PC-9 (cell line): ENCODE results near the gene C5orf15. TPM values are rescaled to one million over a fixed set of nuclear protein-coding genes. Genes with fewer than 3 reads are reported as not detected.

Experiments used
- BruUV-seq: library from RNA; stranded (reverse); fragments of 400-500 nt; replicated peaks from 2 replicates; lab custom pipeline; 2021; lab: Mats Ljungman, UMichigan
- CTCF ChIA-PET: fragments of 300-600 bp; sonication (Branson Sonifier 250); formaldehyde crosslinking; loops from one replicate; lab custom pipeline; 2022; ENCODE audit warnings: antibody characterized with exemption; lab: Charles Lee
- POLR2A ChIA-PET: fragments of 300-600 bp; sonication (Branson Sonifier 250); formaldehyde crosslinking; loops from one replicate; lab custom pipeline; 2022; ENCODE audit warnings: antibody characterized with exemption; ENCODE audit not compliant: unreplicated experiment; lab: Charles Lee
- DNase-seq, 2 experiments: peaks; one replicate each; pipeline versions ENCODE4 v3.0.0 to v3.0.0-alpha.2; 2015 to 2022; ENCODE audit warnings: mixed read lengths in 1 of 2
- H2AFZ ChIP-seq: fragments of 200-600 bp; sonication (generic); 2 replicates; pipeline ENCODE4 v1.8.1; 2017; ENCODE audit warnings: antibody characterized with exemption
- H3F3A ChIP-seq: fragments of 200-600 bp; sonication (generic); 2 replicates; pipeline ENCODE4 v1.8.1; 2017; ENCODE audit warnings: antibody characterized with exemption, mild to moderate bottlenecking, low read depth; ENCODE audit not compliant: insufficient read depth
- H3K27ac ChIP-seq: fragments of 200-600 bp; sonication (generic); 2 replicates; pipeline ENCODE4 v1.6.1; 2016; ENCODE audit warnings: mixed run types
- H3K27me3 ChIP-seq: fragments of 200-600 bp; sonication (generic); 2 replicates; pipeline ENCODE4 v1.6.1; 2016; ENCODE audit warnings: low read depth, mixed run types; ENCODE audit not compliant: insufficient read depth
- H3K36me3 ChIP-seq: fragments of 200-600 bp; sonication (generic); 2 replicates; pipeline ENCODE4 v1.6.1; 2016; ENCODE audit warnings: low read depth, mixed run types
- H3K4me1 ChIP-seq: fragments of 200-600 bp; sonication (generic); replicated peaks from 2 replicates; pipeline ENCODE4 v1.6.1; 2016; ENCODE audit warnings: mixed run types; ENCODE audit not compliant: insufficient read depth
- H3K4me2 ChIP-seq: fragments of 200-600 bp; sonication (generic); 2 replicates; pipeline ENCODE4 v1.6.1; 2017; ENCODE audit warnings: mixed run types
- H3K4me3 ChIP-seq: fragments of 200-600 bp; sonication (generic); 2 replicates; pipeline ENCODE4 v1.6.1; 2016; ENCODE audit warnings: mixed run types
- H3K79me2 ChIP-seq: fragments of 200-600 bp; sonication (generic); 2 replicates; pipeline ENCODE4 v1.6.1; 2017; ENCODE audit warnings: low read depth, mixed run types
- H3K9me2 ChIP-seq: fragments of 200-600 bp; sonication (generic); 2 replicates; pipeline ENCODE4 v1.8.1; 2017; ENCODE audit warnings: mild to moderate bottlenecking; ENCODE audit not compliant: insufficient read depth
- H3K9me3 ChIP-seq: fragments of 200-600 bp; sonication (generic); 2 replicates; pipeline ENCODE4 v1.8.1; 2016; ENCODE audit warnings: low read depth; ENCODE audit not compliant: insufficient read depth
- H4K20me1 ChIP-seq: fragments of 200-600 bp; sonication (generic); 2 replicates; pipeline ENCODE4 v1.8.1; 2017; ENCODE audit not compliant: insufficient read depth
- EZH2 ChIP-seq: fragments of 200-600 bp; sonication (generic); IDR thresholded peaks from 2 replicates; pipeline ENCODE4 v1.8.0; 2017; ENCODE audit warnings: antibody characterized with exemption, low read depth
- intact Hi-C: fragments of 100-400 bp; cut with micrococcal nuclease; formaldehyde crosslinking; loops from one replicate; pipeline ENCODE4 v1.10.0; 2022; ENCODE audit not compliant: unreplicated experiment
- total RNA-seq: library from RNA; stranded (reverse); gene quantifications from 2 replicates; pipeline ENCODE4 v1.2.3, GENCODE V29; 2021
- TF ChIP-seq, protein P1 (sequence below): fragments of 200-600 bp; sonication (generic); conservative IDR thresholded peaks from 2 replicates; pipeline ENCODE4 v1.6.1; 2017; ENCODE audit warnings: mixed run types, antibody characterized with exemption, mild to moderate bottlenecking, moderate library complexity

The C5orf15 gene
- total RNA-seq, 1 experiment from 2014 or later, result 45.0 TPM

DNA sequence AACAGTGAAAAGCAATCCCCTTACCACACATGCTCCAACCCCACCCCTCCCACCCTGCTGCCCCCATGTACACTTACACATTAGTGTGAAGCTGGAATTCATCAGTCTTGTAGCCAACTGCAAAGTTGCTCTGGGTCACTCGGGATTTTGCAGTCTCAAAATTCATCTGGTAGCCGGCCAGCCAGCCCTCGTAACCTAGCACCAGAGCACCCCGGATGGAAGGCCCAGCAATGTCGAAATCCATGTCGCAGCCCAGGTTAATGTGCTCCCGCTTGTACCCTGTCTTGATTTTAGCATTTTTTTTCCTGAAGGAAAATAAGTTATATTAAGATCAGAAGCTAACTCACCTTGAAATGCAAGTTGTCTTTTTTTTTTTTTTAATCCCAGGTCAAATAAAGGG, 12.2 kb upstream of the C5orf15 start:
- H3F3A ChIP-seq, result peaks cover 87% of the 10 kb centered on the region
- H4K20me1 ChIP-seq, result peaks cover 19% of the 10 kb centered on the region; the same call in 1 of the 2 replicates
- H3K4me1 ChIP-seq, result no peaks in the 10 kb centered on the region
- H3K27ac ChIP-seq, result no peak overlapping the region
- no peaks in the 10 kb centered on the region for H3K9me3 ChIP-seq
- no peak overlapping the region for H2AFZ ChIP-seq
- H3K36me3 ChIP-seq, result peaks cover 46% of the 10 kb centered on the region
- no peak for TF ChIP-seq EZH2
- TF ChIP-seq, protein P1, sequence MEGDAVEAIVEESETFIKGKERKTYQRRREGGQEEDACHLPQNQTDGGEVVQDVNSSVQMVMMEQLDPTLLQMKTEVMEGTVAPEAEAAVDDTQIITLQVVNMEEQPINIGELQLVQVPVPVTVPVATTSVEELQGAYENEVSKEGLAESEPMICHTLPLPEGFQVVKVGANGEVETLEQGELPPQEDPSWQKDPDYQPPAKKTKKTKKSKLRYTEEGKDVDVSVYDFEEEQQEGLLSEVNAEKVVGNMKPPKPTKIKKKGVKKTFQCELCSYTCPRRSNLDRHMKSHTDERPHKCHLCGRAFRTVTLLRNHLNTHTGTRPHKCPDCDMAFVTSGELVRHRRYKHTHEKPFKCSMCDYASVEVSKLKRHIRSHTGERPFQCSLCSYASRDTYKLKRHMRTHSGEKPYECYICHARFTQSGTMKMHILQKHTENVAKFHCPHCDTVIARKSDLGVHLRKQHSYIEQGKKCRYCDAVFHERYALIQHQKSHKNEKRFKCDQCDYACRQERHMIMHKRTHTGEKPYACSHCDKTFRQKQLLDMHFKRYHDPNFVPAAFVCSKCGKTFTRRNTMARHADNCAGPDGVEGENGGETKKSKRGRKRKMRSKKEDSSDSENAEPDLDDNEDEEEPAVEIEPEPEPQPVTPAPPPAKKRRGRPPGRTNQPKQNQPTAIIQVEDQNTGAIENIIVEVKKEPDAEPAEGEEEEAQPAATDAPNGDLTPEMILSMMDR, result no peak
- H3K9me2 ChIP-seq, result no peaks in the 10 kb centered on the region
- peaks cover 49% of the 10 kb centered on the region for H3K79me2 ChIP-seq
- POLR2A ChIA-PET, result no interaction called here
- CTCF ChIA-PET, result interaction anchor here (0.6 kb wide), 1 partner anchor 62 kb away, joined by 3 read pairs; no protein-coding TSS in a partner anchor
- no TSS peak for BruUV-seq
- no peak overlapping the region for H3K4me2 ChIP-seq
- H3K27me3 ChIP-seq, result no peaks in the 10 kb centered on the region
- no peak for DNase-seq
- intact Hi-C loops, result no loop called here
- no peak overlapping the region for H3K4me3 ChIP-seq

DNA sequence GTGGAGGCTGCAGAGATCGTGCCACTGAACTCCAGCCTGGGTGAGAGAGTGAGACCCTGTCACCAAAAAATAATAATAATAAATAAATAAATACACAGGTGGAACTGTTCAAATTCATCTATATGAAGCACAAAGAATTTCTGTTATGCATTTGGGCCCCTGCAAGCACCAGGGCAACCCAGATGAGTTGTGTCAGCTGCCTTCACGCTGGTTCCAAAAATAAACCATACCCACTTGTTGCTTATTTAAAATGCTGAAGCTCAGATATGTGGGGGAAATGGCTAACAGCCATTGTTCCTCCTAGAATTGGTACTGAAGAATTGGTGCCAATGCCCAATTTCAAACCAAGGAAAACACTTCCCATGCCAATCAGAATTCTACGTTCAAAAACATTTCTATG, 10.5 kb upstream of the C5orf15 start:
- Histone ChIP-seq H3K4me1 (no peaks in the 10 kb centered on the region), H3K9me2 (no peaks in the 10 kb centered on the region), H4K20me1 (peaks cover 19% of the 10 kb centered on the region; the same call in 1 of the 2 replicates), H3K9me3 (no peaks in the 10 kb centered on the region), H3K27me3 (no peaks in the 10 kb centered on the region), H3K27ac (no peak overlapping the region), H3K4me2 (no peak overlapping the region), H3K79me2 (peaks cover 41% of the 10 kb centered on the region), H3K36me3 (peaks cover 50% of the 10 kb centered on the region), H3F3A (peaks cover 85% of the 10 kb centered on the region), H2AFZ (no peak overlapping the region), H3K4me3 (no peak overlapping the region)
- no TSS peak for BruUV-seq
- ChIA-PET CTCF (interaction anchor here (0.6 to 0.8 kb wide), 3 partner anchors 17 to 1906 kb away, joined by 3 to 14 read pairs (median 4); partner anchors contain the start of gene CSF2), POLR2A (no interaction called here)
- DNase-seq, result no peak
- intact Hi-C loops, result no loop called here
- no peak for TF ChIP-seq EZH2
- TF ChIP-seq, protein P1, result no peak

DNA sequence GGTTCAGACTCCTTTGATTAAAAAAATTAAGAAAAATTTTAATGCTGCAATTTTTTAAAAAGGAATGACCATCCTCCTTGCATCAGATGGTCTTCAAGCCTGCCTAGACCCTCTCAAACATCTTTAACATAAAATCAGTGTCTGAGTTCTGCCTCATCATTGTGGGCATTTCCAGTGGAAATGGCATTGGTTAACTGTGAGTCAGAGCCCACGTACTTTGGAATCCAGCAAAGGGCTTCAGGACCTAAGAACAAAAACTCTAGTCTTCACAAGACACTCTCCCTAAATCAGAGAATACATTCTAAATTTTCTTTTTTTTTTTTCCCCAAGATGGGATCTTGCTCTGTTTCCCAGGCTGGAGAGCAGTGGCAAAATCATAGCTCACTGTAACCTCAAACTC, 9.4 kb upstream of the C5orf15 start:
- TF ChIP-seq, protein P1, result no peak
- no peak for TF ChIP-seq EZH2
- POLR2A ChIA-PET, result no interaction called here
- intact Hi-C loops, result no loop called here
- Histone ChIP-seq H3F3A (peaks cover 83% of the 10 kb centered on the region), H3K79me2 (peaks cover 33% of the 10 kb centered on the region), H4K20me1 (peaks cover 11% of the 10 kb centered on the region; the same call in 1 of the 2 replicates), H3K4me2 (no peak overlapping the region), H3K4me1 (no peaks in the 10 kb centered on the region), H3K9me3 (no peaks in the 10 kb centered on the region), H3K27me3 (no peaks in the 10 kb centered on the region), H2AFZ (no peak overlapping the region), H3K36me3 (peaks cover 51% of the 10 kb centered on the region), H3K4me3 (no peak overlapping the region), H3K27ac (peak overlapping the region; percentile 44), H3K9me2 (no peaks in the 10 kb centered on the region)
- DNase-seq, result no peak
- CTCF ChIA-PET, result interaction anchor here (0.5 kb wide), 1 partner anchor 49 kb away, joined by 6 read pairs; no protein-coding TSS in a partner anchor
- no TSS peak for BruUV-seq
